Hepatocyte (in vitro differentiated cells): ENCODE data around the gene EXOC1.

Experiments
- CTCF ChIP-seq: fragments of 200-600 bp; sonication (generic); IDR thresholded peaks from 2 replicates; pipeline ENCODE4 v1.5.1; 2016; ENCODE audit warnings: antibody characterized with exemption, mild to moderate bottlenecking; ENCODE audit not compliant: poor library complexity
- EZH2 ChIP-seq: fragments of 200-600 bp; sonication (generic); IDR thresholded peaks from 2 replicates; pipeline ENCODE4 v1.6.1; 2016; ENCODE audit warnings: antibody characterized with exemption, mild to moderate bottlenecking, borderline replicate concordance

- TF ChIP-seq CTCF (no peak), EZH2 (no peak)
These were observed 97.9 kb downstream of the EXOC1 start for GRCh38 chr4:55951191-55951922.
